HEK293 (cell line): ENCODE measurements around the gene STC2.

ENCODE experiments used
- CTCF ChIA-PET: fragments of 350-600 bp; formaldehyde crosslinking; extraction: SDS; loops from one replicate; lab custom pipeline; 2021; ENCODE audit warnings: antibody characterized with exemption; lab: Yijun Ruan, JAX
- POLR2A ChIA-PET: fragments of 300-600 bp; formaldehyde crosslinking; extraction: SDS; loops from one replicate; lab custom pipeline; 2020; ENCODE audit warnings: antibody characterized with exemption, inconsistent platforms; lab: Yijun Ruan, JAX
- H3K27ac ChIP-seq: fragments of 200-500 bp; sonication (Bioruptor generic); 2 replicates; pipeline ENCODE4 v1.5.1; 2014; ENCODE audit warnings: low read depth, low read length, control low read depth, inconsistent platforms; ENCODE audit errors: extremely low read depth
- H3K36me3 ChIP-seq, 2 experiments: fragments of 200-500 bp in 1 of 2; sonication (Bioruptor generic) in 1 of 2; 1 replicate in 1 of 2; 2 replicates in 1 of 2; pipeline ENCODE4 v1.5.1; 2014 to 2017; ENCODE audit warnings: inconsistent platforms in 2 of 2, low read length in 2 of 2; ENCODE audit not compliant: control insufficient read depth in 2 of 2, insufficient read depth in 1 of 2
- H3K4me1 ChIP-seq: fragments of 200-500 bp; sonication (Bioruptor generic); 2 replicates; pipeline ENCODE4 v1.5.1; 2014; ENCODE audit warnings: mild to moderate bottlenecking, low read length, inconsistent platforms; ENCODE audit not compliant: control insufficient read depth, insufficient read depth
- H3K4me3 ChIP-seq: 2 replicates; pipeline ENCODE4 v1.5.1; 2011; ENCODE audit warnings: low read depth, mild to moderate bottlenecking, control low read depth, low read length, moderate library complexity
- H3K9me3 ChIP-seq: fragments of 200-500 bp; sonication (Bioruptor generic); 2 replicates; pipeline ENCODE4 v1.5.1; 2014; ENCODE audit warnings: low read depth, low read length, inconsistent platforms; ENCODE audit not compliant: control insufficient read depth, insufficient read depth
- GFI1B ChIP-seq: fragments of 450-650 bp; formaldehyde crosslinking; IDR thresholded peaks from 2 replicates; pipeline ENCODE4 v1.5.1; 2016; ENCODE audit warnings: missing biosample characterization, missing genetic modification characterization
- HOXC10 ChIP-seq: sonication (generic); formaldehyde crosslinking; IDR thresholded peaks from 2 replicates; pipeline ENCODE4 v1.8.1; 2023; ENCODE audit warnings: mild to moderate bottlenecking, missing genetic modification reagents
- MEIS1 ChIP-seq: sonication (generic); formaldehyde crosslinking; IDR thresholded peaks from 2 replicates; pipeline ENCODE4 v1.8.1; 2022; ENCODE audit warnings: missing genetic modification reagents, mild to moderate bottlenecking, borderline replicate concordance
- ZFHX2 ChIP-seq: fragments of 450-650 bp; formaldehyde crosslinking; conservative IDR thresholded peaks from 2 replicates; pipeline ENCODE4 v1.5.1; 2016; ENCODE audit warnings: missing biosample characterization, missing genetic modification characterization
- ZFP37 ChIP-seq: fragments of 450-650 bp; formaldehyde crosslinking; IDR thresholded peaks from 2 replicates; pipeline ENCODE4 v1.5.1; 2016; ENCODE audit warnings: missing biosample characterization, missing genetic modification characterization
- ZNF114 ChIP-seq: fragments of 450-650 bp; formaldehyde crosslinking; IDR thresholded peaks from 2 replicates; pipeline ENCODE4 v1.5.0; 2017; ENCODE audit warnings: missing biosample characterization, missing genetic modification characterization
- ZNF138 ChIP-seq: fragments of 450-650 bp; formaldehyde crosslinking; IDR thresholded peaks from 2 replicates; pipeline ENCODE4 v1.5.1; 2016; ENCODE audit warnings: missing biosample characterization, missing genetic modification characterization, borderline replicate concordance
- ZNF214 ChIP-seq: fragments of 450-650 bp; formaldehyde crosslinking; IDR thresholded peaks from 2 replicates; pipeline ENCODE4 v1.5.1; 2017; ENCODE audit warnings: missing biosample characterization, mild to moderate bottlenecking, missing genetic modification characterization, borderline replicate concordance
- ZNF354C ChIP-seq: fragments of 450-650 bp; formaldehyde crosslinking; IDR thresholded peaks from 2 replicates; pipeline ENCODE4 v1.5.1; 2016; ENCODE audit warnings: missing biosample characterization, missing genetic modification characterization, low read depth, borderline replicate concordance
- ZNF416 ChIP-seq: fragments of 450-650 bp; formaldehyde crosslinking; IDR thresholded peaks from 2 replicates; pipeline ENCODE4 v1.5.1; 2016; ENCODE audit warnings: missing biosample characterization, missing genetic modification characterization
- ZNF426 ChIP-seq: fragments of 450-650 bp; formaldehyde crosslinking; IDR thresholded peaks from 2 replicates; pipeline ENCODE4 v1.5.1; 2017; ENCODE audit warnings: missing biosample characterization, missing genetic modification characterization, mild to moderate bottlenecking, inconsistent platforms, moderate library complexity
- ZNF560 ChIP-seq: fragments of 450-650 bp; formaldehyde crosslinking; IDR thresholded peaks from 2 replicates; pipeline ENCODE4 v1.5.1; 2017; ENCODE audit warnings: missing biosample characterization, missing genetic modification characterization, borderline replicate concordance
- ZNF624 ChIP-seq: fragments of 450-650 bp; formaldehyde crosslinking; IDR thresholded peaks from 2 replicates; pipeline ENCODE4 v1.5.1; 2017; ENCODE audit warnings: missing biosample characterization, missing genetic modification characterization
- ZNF670 ChIP-seq: fragments of 450-650 bp; formaldehyde crosslinking; IDR thresholded peaks from 2 replicates; pipeline ENCODE4 v1.5.1; 2016; ENCODE audit warnings: missing biosample characterization, missing genetic modification characterization, low read depth
- ZSCAN30 ChIP-seq: fragments of 450-650 bp; IDR thresholded peaks from 2 replicates; pipeline ENCODE4 v1.5.1; 2018; ENCODE audit warnings: missing biosample characterization, mild to moderate bottlenecking, missing genetic modification characterization, moderate library complexity
- TF ChIP-seq, protein P1 (sequence below): fragments of 450-650 bp; formaldehyde crosslinking; IDR thresholded peaks from 2 replicates; pipeline ENCODE4; 2016; ENCODE audit warnings: missing biosample characterization, missing genetic modification characterization
- TF ChIP-seq, protein P2 (sequence below): fragments of 450-650 bp; formaldehyde crosslinking; IDR thresholded peaks from 2 replicates; pipeline ENCODE4 v1.5.1; 2016; ENCODE audit warnings: missing biosample characterization, missing genetic modification characterization
- TF ChIP-seq, protein P3 (sequence below): fragments of 450-650 bp; formaldehyde crosslinking; IDR thresholded peaks from 2 replicates; pipeline ENCODE4 v1.5.1; 2016; ENCODE audit warnings: missing biosample characterization, missing genetic modification characterization

STC2 gene

DNA sequence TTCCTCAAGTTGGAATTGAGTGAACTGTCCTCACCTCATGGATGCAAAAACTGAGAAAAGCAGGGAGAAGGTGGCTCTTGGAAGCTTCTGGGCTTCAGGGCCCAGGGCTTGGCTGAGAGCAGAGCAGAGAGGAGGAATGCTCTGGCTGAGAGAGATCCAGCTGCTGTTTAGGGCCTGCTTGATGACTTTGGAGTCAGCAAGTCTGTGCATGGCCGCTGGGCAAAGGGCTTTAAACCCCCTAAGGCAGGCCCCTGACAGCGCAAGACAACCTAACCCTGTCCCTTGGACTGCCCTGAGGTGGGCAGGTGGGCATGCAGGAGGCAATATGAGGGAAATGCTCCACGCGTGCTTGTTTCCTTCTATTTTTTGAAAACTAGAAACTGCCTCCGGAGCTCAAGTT, 8.6 kb downstream of the STC2 start (continued):
- no peak for TF ChIP-seq ZNF214 (tag by site-specific recombination)
- no peak for TF ChIP-seq ZNF426 (tag by site-specific recombination)
- TF ChIP-seq ZNF560 (tag by site-specific recombination) = no peak
- no peak for TF ChIP-seq ZSCAN30
- TF ChIP-seq ZFHX2 (tag by site-specific recombination) = no peak
- no peak for TF ChIP-seq ZNF138 (tag by site-specific recombination)
- TF ChIP-seq, protein P1, sequence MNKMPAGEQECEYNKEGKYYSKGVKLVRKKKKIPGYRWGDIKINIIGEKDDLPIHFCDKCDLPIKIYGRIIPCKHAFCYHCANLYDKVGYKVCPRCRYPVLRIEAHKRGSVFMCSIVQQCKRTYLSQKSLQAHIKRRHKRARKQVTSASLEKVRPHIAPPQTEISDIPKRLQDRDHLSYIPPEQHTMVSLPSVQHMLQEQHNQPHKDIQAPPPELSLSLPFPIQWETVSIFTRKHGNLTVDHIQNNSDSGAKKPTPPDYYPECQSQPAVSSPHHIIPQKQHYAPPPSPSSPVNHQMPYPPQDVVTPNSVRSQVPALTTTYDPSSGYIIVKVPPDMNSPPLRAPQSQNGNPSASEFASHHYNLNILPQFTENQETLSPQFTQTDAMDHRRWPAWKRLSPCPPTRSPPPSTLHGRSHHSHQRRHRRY (tag by site-specific recombination) = no peak

DNA sequence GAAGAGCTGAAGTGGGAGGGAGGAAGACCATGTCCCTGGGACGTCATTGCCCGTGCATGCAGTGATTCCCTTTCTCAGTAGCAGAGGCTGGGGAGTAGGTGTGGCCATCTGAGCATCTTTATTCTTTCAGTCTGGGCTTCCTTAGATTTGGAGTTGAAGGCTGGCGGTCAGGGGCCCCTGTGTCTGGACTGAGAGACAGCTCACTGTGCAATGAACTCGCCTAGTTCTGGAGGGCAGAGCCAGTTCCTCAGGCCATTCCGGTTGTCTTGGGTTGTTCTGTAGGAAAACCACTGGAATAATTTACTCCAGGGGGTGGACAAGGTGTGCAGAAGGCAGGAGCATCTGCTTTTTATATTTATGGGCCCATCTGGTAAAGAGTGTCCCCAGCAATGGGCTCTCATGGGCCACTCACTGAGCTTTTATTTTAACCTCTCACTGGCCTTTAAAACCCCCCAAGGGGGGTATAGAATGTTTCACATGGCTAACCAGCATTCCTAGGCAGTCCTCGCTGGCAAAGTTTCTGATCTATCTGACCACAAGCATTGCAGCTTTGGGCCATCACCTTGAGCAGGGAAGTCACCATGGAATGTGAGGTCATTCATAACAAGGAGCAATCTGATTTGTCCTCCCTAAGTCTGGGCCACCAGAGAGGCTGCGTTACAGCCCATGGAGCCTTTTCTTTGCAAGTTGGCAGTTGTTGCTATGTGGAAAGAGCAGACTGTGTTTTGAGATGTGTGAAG, 9.2 kb downstream of the STC2 start:
- ChIA-PET POLR2A (interaction anchor here (0.7 to 7.7 kb wide), 4 partner anchors 9 to 662 kb away, joined by 3 to 134 read pairs (median 12); partner anchors contain the start of gene STC2), CTCF (interaction anchor here (0.7 to 2.0 kb wide), 3 partner anchors 10 to 297 kb away, joined by 3 to 7 read pairs (median 6); partner anchors contain the start of gene STC2)
- peaks cover 20% of the 10 kb centered on the region for H3K4me1 ChIP-seq
- no peak overlapping the region for H3K4me3 ChIP-seq
- peaks cover 13 to 69% of the 10 kb centered on the region in 2 experiments for H3K36me3 ChIP-seq
- H3K9me3 ChIP-seq = no peaks in the 10 kb centered on the region
- TF ChIP-seq ZNF416 (tag by site-specific recombination) = no peak
- TF ChIP-seq GFI1B = no peak
- no peak for TF ChIP-seq ZNF354C
- TF ChIP-seq ZNF114 = no peak
- TF ChIP-seq ZNF624 (tag by site-specific recombination) = no peak
- no peak for TF ChIP-seq ZNF670
- no peak for TF ChIP-seq MEIS1 (CRISPR knock-in tag)
- TF ChIP-seq, protein P2, sequence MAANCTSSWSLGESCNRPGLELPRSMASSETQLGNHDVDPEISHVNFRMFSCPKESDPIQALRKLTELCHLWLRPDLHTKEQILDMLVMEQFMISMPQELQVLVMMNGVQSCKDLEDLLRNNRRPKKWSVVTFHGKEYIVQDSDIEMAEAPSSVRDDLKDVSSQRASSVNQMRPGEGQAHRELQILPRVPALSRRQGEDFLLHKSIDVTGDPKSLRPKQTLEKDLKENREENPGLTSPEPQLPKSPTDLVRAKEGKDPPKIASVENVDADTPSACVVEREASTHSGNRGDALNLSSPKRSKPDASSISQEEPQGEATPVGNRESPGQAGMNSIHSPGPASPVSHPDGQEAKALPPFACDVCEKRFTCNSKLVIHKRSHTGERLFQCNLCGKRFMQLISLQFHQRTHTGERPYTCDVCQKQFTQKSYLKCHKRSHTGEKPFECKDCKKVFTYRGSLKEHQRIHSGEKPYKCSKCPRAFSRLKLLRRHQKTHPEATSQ = no peak
- no peak overlapping the region for H3K27ac ChIP-seq

DNA sequence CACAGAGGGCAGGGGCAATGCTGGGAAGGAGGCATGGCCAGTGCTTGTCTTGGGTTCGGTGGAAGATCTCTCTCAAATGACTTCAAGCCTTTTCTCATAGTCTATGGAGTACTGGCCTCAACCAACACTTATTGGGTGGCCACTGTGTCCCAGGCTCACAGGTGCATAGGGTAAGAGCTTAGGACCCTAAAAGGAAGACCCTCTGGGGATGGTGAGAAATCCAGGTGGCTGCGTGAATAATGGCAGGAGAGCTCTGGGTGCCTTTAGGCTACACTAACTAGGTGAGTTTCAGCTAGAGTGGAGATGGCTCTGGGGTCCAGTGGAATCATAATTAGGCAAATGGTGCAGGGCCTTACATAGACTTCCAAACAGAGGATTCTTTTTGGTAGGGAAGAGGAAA, 9.9 kb downstream of the STC2 start:
- ChIA-PET CTCF (interaction anchor here (0.6 to 2.0 kb wide), 3 partner anchors 11 to 264 kb away, joined by 3 to 6 read pairs (median 3); partner anchors contain the start of gene STC2), POLR2A (interaction anchor here (1.1 to 7.7 kb wide), 3 partner anchors 10 to 23 kb away, joined by 3 to 134 read pairs (median 20); partner anchors contain the start of gene STC2)
- H3K27ac ChIP-seq = no peak overlapping the region
- H3K9me3 ChIP-seq = no peaks in the 10 kb centered on the region
- peaks cover 13 to 62% of the 10 kb centered on the region in 2 experiments for H3K36me3 ChIP-seq
- TF ChIP-seq ZFP37 = no peak
- TF ChIP-seq, all 188 proteins: peak for 0
- Histone ChIP-seq H3K4me3 (no peak overlapping the region), H3K4me1 (peaks cover 20% of the 10 kb centered on the region)

DNA sequence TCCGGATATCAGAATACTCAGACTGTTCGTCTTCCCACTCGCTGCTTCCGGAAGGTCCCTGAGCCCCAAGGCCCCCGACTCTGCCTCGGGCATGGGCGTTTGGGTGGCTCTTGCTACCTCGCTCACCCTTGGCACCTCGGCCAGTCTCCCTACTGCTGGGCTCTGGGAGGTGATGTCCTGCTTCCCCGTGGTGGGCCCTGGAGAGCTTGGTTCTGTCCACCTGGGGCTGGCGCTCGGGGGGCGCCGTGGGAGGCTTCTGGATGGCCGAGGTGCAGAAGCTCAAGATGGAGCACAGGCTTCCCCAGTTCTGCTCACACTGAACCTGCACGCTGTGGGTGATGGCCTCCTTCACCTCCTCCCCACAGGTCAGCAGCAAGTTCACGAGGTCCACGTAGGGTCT, 10.4 kb downstream of the STC2 start:
- Histone ChIP-seq H3K27ac (no peak overlapping the region), H3K36me3 (peaks cover 13 to 57% of the 10 kb centered on the region in 2 experiments), H3K9me3 (no peaks in the 10 kb centered on the region)
- POLR2A ChIA-PET = interaction anchor here (4.2 to 7.7 kb wide), 2 partner anchors 11 to 23 kb away, joined by 20 to 134 read pairs; partner anchors contain the start of gene STC2
- TF ChIP-seq HOXC10 = no peak
- TF ChIP-seq, protein P3, sequence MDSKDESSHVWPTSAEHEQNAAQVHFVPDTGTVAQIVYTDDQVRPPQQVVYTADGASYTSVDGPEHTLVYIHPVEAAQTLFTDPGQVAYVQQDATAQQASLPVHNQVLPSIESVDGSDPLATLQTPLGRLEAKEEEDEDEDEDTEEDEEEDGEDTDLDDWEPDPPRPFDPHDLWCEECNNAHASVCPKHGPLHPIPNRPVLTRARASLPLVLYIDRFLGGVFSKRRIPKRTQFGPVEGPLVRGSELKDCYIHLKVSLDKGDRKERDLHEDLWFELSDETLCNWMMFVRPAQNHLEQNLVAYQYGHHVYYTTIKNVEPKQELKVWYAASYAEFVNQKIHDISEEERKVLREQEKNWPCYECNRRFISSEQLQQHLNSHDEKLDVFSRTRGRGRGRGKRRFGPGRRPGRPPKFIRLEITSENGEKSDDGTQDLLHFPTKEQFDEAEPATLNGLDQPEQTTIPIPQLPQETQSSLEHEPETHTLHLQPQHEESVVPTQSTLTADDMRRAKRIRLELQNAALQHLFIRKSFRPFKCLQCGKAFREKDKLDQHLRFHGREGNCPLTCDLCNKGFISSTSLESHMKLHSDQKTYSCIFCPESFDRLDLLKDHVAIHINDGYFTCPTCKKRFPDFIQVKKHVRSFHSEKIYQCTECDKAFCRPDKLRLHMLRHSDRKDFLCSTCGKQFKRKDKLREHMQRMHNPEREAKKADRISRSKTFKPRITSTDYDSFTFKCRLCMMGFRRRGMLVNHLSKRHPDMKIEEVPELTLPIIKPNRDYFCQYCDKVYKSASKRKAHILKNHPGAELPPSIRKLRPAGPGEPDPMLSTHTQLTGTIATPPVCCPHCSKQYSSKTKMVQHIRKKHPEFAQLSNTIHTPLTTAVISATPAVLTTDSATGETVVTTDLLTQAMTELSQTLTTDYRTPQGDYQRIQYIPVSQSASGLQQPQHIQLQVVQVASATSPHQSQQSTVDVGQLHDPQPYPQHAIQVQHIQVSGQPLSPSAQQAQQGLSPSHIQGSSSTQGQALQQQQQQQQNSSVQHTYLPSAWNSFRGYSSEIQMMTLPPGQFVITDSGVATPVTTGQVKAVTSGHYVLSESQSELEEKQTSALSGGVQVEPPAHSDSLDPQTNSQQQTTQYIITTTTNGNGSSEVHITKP (tag by site-specific recombination) = peak; percentile 7; the same call in 1 of the 2 replicates
- TF ChIP-seq, all 188 proteins: peak for 1
- Histone ChIP-seq H3K4me3 (no peak overlapping the region), H3K4me1 (peaks cover 20% of the 10 kb centered on the region)
- CTCF ChIA-PET = interaction anchor here (0.5 to 0.7 kb wide), 3 partner anchors 10 to 264 kb away, joined by 3 read pairs; partner anchors contain the start of gene STC2
